Measurements from ENCODE around the gene GOLGA3.

The GOLGA3 gene

GRCh38 chr12:132825089-132825488 is 3.6 kb downstream of the GOLGA3 start:
- DNase-seq (ENCODE audit: low read depth) = no peak
- H3K4me3 ChIP-seq (replicated peaks; ENCODE audit: low read depth, low read length) = no peak overlapping the region
- TF ChIP-seq, protein P1, sequence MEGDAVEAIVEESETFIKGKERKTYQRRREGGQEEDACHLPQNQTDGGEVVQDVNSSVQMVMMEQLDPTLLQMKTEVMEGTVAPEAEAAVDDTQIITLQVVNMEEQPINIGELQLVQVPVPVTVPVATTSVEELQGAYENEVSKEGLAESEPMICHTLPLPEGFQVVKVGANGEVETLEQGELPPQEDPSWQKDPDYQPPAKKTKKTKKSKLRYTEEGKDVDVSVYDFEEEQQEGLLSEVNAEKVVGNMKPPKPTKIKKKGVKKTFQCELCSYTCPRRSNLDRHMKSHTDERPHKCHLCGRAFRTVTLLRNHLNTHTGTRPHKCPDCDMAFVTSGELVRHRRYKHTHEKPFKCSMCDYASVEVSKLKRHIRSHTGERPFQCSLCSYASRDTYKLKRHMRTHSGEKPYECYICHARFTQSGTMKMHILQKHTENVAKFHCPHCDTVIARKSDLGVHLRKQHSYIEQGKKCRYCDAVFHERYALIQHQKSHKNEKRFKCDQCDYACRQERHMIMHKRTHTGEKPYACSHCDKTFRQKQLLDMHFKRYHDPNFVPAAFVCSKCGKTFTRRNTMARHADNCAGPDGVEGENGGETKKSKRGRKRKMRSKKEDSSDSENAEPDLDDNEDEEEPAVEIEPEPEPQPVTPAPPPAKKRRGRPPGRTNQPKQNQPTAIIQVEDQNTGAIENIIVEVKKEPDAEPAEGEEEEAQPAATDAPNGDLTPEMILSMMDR (IDR thresholded peaks at IDR 0.05; ENCODE audit: low read length, missing control alignments) = no peak

DNA sequence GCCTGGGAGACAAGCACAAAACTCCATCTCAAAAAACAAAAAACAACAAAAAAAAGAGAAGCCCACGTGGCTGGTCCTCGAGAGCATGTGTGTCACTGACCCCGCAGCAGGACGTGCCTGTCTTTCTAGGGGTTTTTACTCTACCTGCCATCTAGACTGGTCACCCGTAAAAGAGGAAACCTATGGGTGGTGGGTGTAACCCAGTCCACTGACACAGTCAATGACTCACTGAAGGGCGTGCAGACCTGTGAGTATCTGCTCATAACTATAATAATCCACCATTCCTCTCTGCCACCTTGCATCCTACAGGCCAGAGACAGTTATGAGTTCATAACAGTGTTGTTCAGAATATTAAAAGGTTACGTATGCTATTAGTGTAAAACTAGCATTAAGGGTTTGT is 4.6 kb downstream of the GOLGA3 start:
- H3K4me3 ChIP-seq (replicated peaks; ENCODE audit: low read depth, low read length) = no peak overlapping the region
- no peak for DNase-seq (ENCODE audit: low read depth)
- TF ChIP-seq, protein P1 (IDR thresholded peaks at IDR 0.05; ENCODE audit: low read length, missing control alignments) = no peak

DNA sequence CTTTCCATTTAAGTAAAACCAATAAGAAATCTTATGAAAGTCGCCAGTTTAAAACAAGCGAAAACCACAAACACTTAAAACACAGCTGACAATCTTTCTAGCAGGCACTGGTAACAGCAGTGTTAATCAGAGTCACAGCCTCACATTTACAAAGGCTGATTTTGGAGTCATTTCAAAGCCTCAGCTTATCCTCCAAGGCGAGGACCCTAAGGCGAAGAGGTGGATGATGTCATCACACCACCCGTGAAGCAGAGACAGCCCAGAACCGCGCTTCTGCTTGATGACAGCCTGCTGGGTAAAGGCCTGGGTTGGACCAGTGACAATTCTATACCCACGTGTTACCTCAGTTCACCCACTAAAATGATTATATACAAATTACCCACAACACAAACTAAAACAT is 10.1 kb downstream of the GOLGA3 start:
- H3K4me3 ChIP-seq (replicated peaks; ENCODE audit: low read depth, low read length) = no peak overlapping the region
- DNase-seq (ENCODE audit: low read depth) = no peak
- TF ChIP-seq, protein P1 (IDR thresholded peaks at IDR 0.05; ENCODE audit: low read length, missing control alignments) = no peak

DNA sequence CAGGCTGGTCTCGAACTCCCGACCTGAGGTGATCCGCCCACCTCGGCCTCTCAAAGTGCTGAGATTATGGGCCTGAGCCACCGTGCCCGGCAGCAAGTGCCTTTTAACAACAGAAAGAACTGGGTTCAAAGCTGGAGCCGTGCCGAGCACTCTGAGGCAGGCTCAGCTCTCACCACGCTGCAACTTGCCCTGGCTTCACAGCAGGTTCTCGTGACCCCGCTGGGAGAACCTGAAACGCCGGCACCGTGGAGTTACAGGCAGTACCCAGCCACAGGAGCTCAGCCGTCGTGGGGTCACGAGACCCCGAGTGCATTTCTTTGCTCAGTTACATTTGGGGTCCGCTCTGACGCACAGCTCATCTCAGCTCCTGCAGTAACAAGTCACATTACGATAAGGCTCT is 14.4 kb downstream of the GOLGA3 start:
- H3K4me3 ChIP-seq (replicated peaks; ENCODE audit: low read depth, low read length) = no peak overlapping the region
- TF ChIP-seq, protein P1 (IDR thresholded peaks at IDR 0.05; ENCODE audit: low read length, missing control alignments) = no peak
- no peak for DNase-seq (ENCODE audit: low read depth)

GRCh38 chr12:132813443-132813842 is 15.2 kb downstream of the GOLGA3 start:
- no peak for DNase-seq (ENCODE audit: low read depth)
- no peak overlapping the region for H3K4me3 ChIP-seq (replicated peaks; ENCODE audit: low read depth, low read length)
- TF ChIP-seq, protein P1 (IDR thresholded peaks at IDR 0.05; ENCODE audit: low read length, missing control alignments) = no peak

DNA sequence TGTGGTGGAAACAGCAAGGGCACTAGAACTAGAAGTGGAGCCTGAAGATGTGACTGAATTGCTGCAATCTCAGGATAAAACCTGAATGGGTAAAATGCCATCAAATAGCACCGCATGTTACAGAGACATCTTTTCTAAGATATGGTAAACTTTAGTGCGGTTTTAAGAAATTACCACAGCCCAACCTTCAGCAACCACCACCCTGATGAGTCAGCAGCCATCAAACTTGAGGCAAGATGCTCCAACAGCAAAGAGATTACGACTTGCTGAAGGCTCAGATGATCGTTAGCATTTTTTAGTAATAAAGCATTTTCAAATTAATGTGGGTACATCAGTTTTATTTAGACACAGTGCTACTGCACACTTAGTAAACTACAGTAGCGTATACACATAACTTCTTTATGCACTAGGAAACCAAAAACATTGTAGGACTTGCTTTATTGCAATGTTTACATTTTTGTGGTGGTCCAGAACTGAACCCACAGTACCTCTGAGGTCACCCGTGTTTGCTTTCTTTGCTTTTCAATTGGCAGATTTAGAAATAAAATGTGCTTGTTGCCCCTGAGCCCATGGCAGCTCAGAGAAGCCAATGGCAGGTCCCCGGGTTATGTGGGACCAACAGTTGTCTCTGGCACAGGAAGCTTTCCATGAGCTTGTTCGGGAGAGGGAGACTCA is 15.9 kb downstream of the GOLGA3 start:
- H3K4me3 ChIP-seq (replicated peaks; ENCODE audit: low read depth, low read length) = no peak overlapping the region
- DNase-seq (ENCODE audit: low read depth) = no peak

More for the DNA sequence above, 15.9 kb downstream of the GOLGA3 start:
- TF ChIP-seq, protein P1 (IDR thresholded peaks at IDR 0.05; ENCODE audit: low read length, missing control alignments) = no peak

Measured in fibroblast of pulmonary artery (primary cell).